IPS-18a (cell line): Measurements from ENCODE around the gene NUAK1.

ENCODE experiments used
- H3K27ac ChIP-seq: one replicate; pipeline ENCODE4 v1.5.1; 2013; ENCODE audit warnings: low read length
- H3K27me3 ChIP-seq: one replicate; pipeline ENCODE4 v1.6.1; 2013; ENCODE audit warnings: mild to moderate bottlenecking, low read length; ENCODE audit not compliant: control insufficient read depth, insufficient read depth
- H3K36me3 ChIP-seq: one replicate; pipeline ENCODE4 v1.6.1; 2013; ENCODE audit warnings: low read depth, low read length; ENCODE audit not compliant: control insufficient read depth
- H3K4me1 ChIP-seq: one replicate; pipeline ENCODE4 v1.6.1; 2013; ENCODE audit warnings: low read depth, low read length; ENCODE audit not compliant: control insufficient read depth
- H3K4me3 ChIP-seq: one replicate; pipeline ENCODE4 v1.5.1; 2013; ENCODE audit warnings: low read length
- H3K9ac ChIP-seq: one replicate; pipeline ENCODE4 v1.6.1; 2013; ENCODE audit warnings: mild to moderate bottlenecking, low read length, moderate library complexity
- H3K9me3 ChIP-seq: one replicate; pipeline ENCODE4 v1.6.1; 2013; ENCODE audit warnings: low read depth, low read length; ENCODE audit not compliant: control insufficient read depth

NUAK1 gene

GRCh38 chr12:106126441-106127337 lies 12.1 kb downstream of the NUAK1 start:
- H3K4me1 ChIP-seq = peaks cover 6% of the 10 kb centered on the region

DNA sequence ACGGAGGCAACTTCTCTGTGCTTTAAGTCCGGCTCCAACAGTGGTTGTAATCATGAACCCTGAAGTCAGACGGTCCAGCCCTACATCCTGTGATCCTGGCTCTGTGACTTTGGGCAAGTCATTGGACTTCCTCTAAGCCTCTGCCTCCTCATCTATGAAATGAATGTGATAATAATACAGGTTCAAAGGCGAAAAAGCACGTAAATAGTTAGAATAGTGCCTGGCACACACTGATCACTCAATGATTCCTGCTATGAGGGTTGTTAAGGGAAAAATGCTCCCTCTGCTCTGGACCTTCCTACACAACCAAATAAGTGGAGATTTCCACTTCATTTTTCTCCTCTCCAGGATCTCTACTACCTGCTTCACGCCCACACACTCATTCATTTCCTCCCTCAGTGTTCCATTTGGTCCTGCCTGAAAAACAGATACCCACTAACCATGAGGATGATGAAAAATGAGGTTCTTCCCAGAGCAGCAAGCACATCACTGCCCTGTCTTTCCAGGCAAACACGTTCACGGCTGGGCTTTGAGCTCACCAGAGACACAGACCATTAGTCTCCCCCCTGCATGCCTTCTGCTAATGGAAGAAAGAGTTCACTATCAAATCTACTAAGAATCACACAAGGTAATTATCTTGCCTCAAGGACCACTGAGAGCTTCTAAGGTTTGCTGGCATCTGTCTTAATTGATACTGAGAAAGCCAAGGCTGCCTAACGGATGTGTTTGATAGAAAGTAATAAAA lies 13.2 kb downstream of the NUAK1 start:
- Histone ChIP-seq H3K4me3 (no peak overlapping the region), H3K27ac (no peak overlapping the region), H3K4me1 (no peaks in the 10 kb centered on the region), H3K9me3 (no peaks in the 10 kb centered on the region), H3K27me3 (no peaks in the 10 kb centered on the region), H3K36me3 (no peaks in the 10 kb centered on the region), H3K9ac (no peak overlapping the region)

More at GRCh38 chr12:106126441-106127337, 12.1 kb downstream of the NUAK1 start:
- Histone ChIP-seq H3K9ac (no peak overlapping the region), H3K27me3 (no peaks in the 10 kb centered on the region), H3K4me3 (no peak overlapping the region), H3K27ac (no peak overlapping the region), H3K36me3 (no peaks in the 10 kb centered on the region), H3K9me3 (no peaks in the 10 kb centered on the region)

GRCh38 chr12:106123551-106124081 lies 15.1 kb downstream of the NUAK1 start:
- H3K9me3 ChIP-seq = no peaks in the 10 kb centered on the region
- no peak overlapping the region for H3K4me3 ChIP-seq
- no peaks in the 10 kb centered on the region for H3K36me3 ChIP-seq
- no peaks in the 10 kb centered on the region for H3K27me3 ChIP-seq
- no peak overlapping the region for H3K9ac ChIP-seq
- H3K4me1 ChIP-seq = peaks cover 4% of the 10 kb centered on the region
- H3K27ac ChIP-seq = no peak overlapping the region

DNA sequence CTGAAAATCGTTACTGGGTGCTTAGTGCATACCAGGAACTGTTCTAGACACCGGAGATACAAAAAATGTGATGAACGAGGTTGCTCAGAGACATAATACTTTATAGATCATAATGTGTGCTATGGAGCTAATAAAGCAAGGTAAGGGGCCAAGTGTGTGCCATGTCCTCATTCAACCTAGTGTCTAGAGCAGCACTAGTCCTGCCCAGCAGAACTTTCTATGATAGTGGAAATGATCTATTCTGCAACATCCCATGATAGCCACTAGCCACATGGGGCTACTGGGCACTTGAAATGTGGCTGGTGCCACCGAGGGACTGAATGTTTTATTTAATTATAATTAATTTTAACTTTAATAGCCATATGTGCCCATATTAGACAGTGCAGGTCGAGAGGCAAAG lies 15.6 kb downstream of the NUAK1 start:
- H3K27ac ChIP-seq = no peak overlapping the region
- no peaks in the 10 kb centered on the region for H3K36me3 ChIP-seq
- no peaks in the 10 kb centered on the region for H3K27me3 ChIP-seq
- no peaks in the 10 kb centered on the region for H3K9me3 ChIP-seq
- peaks cover 6% of the 10 kb centered on the region for H3K4me1 ChIP-seq
- H3K4me3 ChIP-seq = no peak overlapping the region
- H3K9ac ChIP-seq = no peak overlapping the region

DNA sequence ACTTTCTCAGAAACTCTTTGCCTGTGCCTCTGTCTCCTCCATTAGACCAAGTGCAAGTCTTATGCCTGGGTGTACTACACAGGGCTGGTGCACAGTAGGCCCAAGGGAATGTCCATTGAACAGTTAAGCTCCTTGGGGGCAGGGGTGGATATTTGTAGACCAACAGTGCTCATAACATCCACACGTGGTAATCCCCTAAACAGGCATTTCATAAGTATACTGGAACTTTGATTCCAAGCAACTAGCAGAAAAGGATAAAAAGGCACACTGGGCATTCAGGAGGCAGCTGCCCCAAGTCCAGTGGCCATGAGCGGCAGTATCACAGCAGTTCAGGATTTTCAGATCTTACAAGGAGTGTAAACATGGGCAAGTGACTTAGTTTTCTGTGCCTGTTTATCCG lies 16.8 kb downstream of the NUAK1 start:
- Histone ChIP-seq H3K36me3 (no peaks in the 10 kb centered on the region), H3K9ac (no peak overlapping the region), H3K9me3 (no peaks in the 10 kb centered on the region), H3K27me3 (no peaks in the 10 kb centered on the region), H3K27ac (no peak overlapping the region), H3K4me3 (no peak overlapping the region), H3K4me1 (peaks cover 6% of the 10 kb centered on the region)

- H3K27ac ChIP-seq = no peak overlapping the region
- H3K9ac ChIP-seq = no peak overlapping the region
- no peaks in the 10 kb centered on the region for H3K9me3 ChIP-seq
- no peaks in the 10 kb centered on the region for H3K27me3 ChIP-seq
- peaks cover 10% of the 10 kb centered on the region for H3K4me1 ChIP-seq
- H3K36me3 ChIP-seq = no peaks in the 10 kb centered on the region
- H3K4me3 ChIP-seq = no peak overlapping the region
Observed at GRCh38 chr12:106120519-106121105, 18.1 kb downstream of the NUAK1 start.

DNA sequence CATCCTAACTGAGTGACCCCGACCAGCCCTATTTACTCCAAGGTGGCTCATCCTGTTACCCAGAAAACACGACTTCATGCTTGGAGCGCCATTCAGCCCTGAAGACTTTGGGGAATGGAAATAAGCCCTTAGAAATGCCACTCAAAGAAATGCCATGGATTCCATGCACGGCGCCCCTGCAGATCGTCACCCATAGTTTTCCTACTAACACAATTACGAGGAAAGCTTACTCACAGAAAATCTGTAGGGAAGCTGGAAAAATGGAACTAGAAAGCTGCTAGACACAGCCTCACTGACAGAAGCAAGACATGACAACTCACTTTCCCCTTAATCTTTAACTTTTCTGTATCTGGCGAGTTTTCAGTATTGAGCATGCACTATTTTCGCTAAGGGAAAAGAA lies 19.5 kb downstream of the NUAK1 start:
- H3K27me3 ChIP-seq = no peaks in the 10 kb centered on the region
- peaks cover 13% of the 10 kb centered on the region for H3K4me1 ChIP-seq
- H3K36me3 ChIP-seq = no peaks in the 10 kb centered on the region
- no peaks in the 10 kb centered on the region for H3K9me3 ChIP-seq
- H3K4me3 ChIP-seq = no peak overlapping the region
- H3K9ac ChIP-seq = no peak overlapping the region
- H3K27ac ChIP-seq = no peak overlapping the region

- peaks cover 15% of the 10 kb centered on the region for H3K4me1 ChIP-seq
- no peak overlapping the region for H3K27ac ChIP-seq
- no peak overlapping the region for H3K9ac ChIP-seq
- H3K36me3 ChIP-seq = no peaks in the 10 kb centered on the region
- H3K27me3 ChIP-seq = no peaks in the 10 kb centered on the region
- no peak overlapping the region for H3K4me3 ChIP-seq
- no peaks in the 10 kb centered on the region for H3K9me3 ChIP-seq
Observed at GRCh38 chr12:106118381-106119130, 20.2 kb downstream of the NUAK1 start.

DNA sequence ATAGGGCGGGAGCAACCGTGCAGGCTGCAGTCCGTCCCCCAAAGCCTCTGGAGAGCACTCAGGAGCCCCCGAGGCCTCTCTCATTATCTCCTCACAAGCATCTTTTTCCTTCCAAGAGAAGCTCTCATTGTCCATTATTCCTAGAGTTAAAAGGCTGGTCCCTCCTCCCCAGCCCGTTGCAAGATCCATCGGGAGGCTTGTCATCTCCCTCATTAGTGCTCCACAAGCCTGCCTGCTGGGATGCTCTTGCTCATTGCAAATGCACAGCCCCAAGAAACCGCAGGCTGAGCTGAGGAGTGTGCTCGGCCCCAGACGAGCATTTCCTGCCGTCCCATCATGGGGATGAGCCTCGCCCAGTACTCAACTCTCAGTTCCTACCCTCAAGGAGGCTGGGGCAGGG lies 23.3 kb downstream of the NUAK1 start:
- H3K4me1 ChIP-seq = peaks cover 33% of the 10 kb centered on the region
- no peaks in the 10 kb centered on the region for H3K36me3 ChIP-seq

DNA sequence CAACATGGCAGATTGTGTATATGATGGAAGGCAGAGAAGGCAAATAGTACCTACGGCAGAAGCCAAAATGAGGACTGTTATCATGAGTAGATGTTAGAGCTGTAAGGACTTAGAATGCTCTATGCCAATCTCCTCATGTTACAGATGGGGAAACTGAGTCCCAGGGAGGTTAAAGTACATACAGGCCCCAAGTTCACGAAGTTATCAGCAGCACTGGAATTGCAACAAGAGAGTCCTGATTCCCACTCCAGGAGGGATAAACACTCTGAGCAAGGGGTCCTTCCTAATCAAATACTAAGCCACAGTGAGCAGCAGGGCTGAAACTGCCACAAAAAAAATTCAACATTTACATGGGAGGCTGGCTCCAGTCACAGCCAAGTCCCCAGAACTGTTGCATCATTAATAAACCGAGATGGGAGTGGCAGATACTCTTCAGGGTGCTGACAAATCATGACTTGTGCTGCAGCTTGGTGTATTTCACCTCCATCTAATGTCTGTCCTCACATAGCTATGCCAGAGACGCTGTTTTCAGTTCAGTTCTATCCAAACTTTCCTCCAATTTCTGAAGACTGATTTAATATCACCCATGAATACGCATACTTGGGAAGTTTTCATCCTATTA lies 24.2 kb downstream of the NUAK1 start:
- H3K27ac ChIP-seq = no peak overlapping the region
- no peak overlapping the region for H3K4me3 ChIP-seq
- no peak overlapping the region for H3K9ac ChIP-seq
- no peaks in the 10 kb centered on the region for H3K9me3 ChIP-seq
- peaks cover 36% of the 10 kb centered on the region for H3K4me1 ChIP-seq
- H3K27me3 ChIP-seq = no peaks in the 10 kb centered on the region
- H3K36me3 ChIP-seq = no peaks in the 10 kb centered on the region

More for the DNA sequence above, 23.3 kb downstream of the NUAK1 start:
- H3K27ac ChIP-seq = no peak overlapping the region
- H3K9me3 ChIP-seq = no peaks in the 10 kb centered on the region
- H3K4me3 ChIP-seq = no peak overlapping the region
- no peaks in the 10 kb centered on the region for H3K27me3 ChIP-seq
- H3K9ac ChIP-seq = no peak overlapping the region
